Hypothalamus (tissue), 51 donors: ENCODE measurements around the gene TLK1.

Experiments
- DNase-seq, 51 donors: peaks; one replicate each; lab custom pipeline; 2025; lab: John Stamatoyannopoulos, UW

Gene TLK1

GRCh38 chr2:170971071-170971470 lies 189.6 kb downstream of the TLK1 start:
- DNase-seq, result no peak

DNA sequence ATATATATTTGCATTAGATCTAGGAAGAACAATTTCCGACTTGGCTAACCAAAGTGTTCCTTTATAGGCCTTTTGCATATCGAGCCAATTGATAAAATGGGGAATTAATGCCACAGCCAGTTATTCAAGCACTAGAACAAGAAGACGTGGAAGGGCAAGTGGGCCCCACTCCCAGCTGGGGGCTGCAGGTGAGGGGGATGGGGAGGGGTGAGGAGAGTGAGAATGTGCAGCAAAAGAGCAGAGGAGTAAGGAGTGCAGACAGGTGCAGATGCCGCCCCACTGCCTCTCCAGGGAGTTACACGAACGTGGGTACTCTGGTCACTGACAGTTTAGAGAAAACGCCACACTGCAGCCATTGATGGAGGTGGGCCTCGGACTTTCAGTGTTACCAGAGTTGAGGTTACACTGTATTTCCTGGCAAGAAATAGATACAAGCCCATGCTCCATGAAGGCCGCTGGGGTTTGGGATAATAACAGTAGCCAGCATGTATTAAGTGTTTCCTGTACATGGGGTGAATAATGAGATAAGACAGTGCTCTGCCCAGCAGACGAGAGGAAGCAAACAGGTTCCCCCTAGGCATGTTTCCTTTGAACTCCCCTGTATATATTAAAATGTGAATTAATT lies 190.7 kb downstream of the TLK1 start:
- DNase-seq, result no peak

GRCh38 chr2:170969030-170969429 lies 191.7 kb downstream of the TLK1 start:
- no peak for DNase-seq

GRCh38 chr2:170968205-170969003 lies 192.3 kb downstream of the TLK1 start:
- no peak for DNase-seq

DNA sequence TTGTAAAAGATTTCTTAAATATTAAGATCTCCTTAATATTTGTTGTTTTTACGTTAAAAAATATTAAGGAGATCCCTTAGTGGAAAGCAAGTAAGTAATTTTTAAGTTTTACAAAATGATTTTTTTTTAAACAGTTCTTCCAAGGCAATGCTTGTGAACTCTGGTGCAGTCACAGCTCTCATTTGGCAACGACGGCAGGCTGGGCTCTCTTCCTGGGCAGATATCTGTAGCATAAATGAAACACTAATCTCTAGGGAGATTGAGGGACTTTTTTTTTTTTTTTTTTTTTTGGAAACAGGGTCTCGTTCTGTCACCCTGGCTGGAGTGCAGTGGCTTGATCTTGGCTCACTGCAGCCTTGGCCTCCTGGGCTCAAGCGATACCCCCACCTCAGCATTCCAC lies 193.1 kb downstream of the TLK1 start:
- DNase-seq, result no peak

- no peak for DNase-seq
These were observed 193.9 kb downstream of the TLK1 start for GRCh38 chr2:170966648-170967396.

DNA sequence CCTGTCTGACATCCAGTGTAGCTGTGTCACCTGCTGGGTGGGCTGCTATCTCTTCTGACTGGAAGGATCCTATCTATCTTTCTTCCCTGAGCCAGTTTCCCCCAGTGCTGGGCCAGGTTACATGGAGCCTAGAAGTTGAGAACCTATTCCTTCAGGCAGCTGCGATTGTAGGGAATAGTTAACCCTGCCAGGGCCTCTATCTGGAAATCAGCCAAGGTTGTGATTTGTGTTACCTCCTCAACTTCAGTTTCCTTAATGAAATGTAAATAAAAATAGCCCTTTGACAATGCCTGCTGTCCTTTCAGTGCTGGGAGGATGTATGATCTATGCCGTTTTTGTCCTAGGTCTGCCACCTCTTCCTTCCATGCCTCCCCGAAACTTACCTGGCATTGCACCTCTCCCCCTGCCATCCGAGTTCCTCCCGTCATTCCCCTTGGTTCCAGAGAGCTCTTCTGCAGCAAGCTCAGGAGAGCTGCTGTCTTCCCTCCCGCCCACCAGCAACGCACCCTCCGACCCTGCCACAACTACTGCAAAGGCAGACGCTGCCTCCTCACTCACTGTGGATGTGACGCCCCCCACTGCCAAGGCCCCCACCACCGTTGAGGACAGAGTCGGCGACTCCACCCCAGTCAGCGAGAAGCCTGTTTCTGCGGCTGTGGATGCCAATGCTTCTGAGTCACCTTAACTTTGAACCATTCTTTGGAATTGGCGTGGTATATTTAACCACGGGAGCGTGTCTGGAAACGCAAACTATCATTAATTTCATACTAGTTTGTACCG lies 195.1 kb downstream of the TLK1 start:
- peak in 1 of 51 donors; percentile 39 for DNase-seq

- no peak for DNase-seq
These were observed 197.3 kb downstream of the TLK1 start for GRCh38 chr2:170963386-170963785.

DNA sequence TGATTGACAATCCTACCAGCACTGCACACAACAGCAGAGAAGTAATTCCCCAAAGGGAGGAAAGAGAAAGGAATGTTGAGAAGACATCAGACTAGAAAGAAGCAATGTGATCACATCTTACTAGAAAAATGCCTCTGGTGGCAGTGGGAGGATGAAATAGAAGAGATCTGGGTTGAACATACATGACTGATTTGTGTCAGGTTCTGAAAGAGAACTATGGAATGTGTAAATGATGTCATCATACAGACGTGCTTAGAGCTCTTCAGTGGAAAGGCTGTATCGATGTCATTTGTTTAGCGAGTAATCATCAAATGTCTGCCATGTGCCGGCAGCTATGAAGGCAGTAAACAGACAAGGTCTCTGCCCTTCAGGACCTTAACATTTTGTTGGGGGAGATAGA lies 206.8 kb downstream of the TLK1 start:
- DNase-seq, result no peak

GRCh38 chr2:170950221-170950761 lies 210.4 kb downstream of the TLK1 start:
- no peak for DNase-seq

- DNase-seq, result no peak
These were observed 211.3 kb downstream of the TLK1 start for GRCh38 chr2:170949415-170949814.

DNA sequence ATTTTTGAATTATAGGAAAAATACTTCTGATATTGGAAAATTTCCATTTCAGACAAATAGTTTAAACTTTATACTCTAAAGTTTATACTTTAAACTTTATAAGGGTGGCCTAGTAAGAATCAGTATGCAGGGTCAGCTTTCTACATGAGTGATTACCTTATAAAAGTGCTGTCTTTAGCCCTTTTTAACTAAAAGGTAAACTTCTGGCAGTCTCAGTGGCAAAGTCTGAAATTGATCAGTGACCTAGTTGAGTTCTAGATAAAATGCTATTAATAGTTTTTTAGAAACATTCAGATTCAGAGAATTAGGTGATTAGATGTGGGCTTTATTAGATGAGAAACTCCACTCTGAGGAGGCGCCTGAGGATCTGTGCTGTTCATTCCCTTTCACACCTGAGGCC lies 216.1 kb downstream of the TLK1 start:
- DNase-seq, result no peak

DNA sequence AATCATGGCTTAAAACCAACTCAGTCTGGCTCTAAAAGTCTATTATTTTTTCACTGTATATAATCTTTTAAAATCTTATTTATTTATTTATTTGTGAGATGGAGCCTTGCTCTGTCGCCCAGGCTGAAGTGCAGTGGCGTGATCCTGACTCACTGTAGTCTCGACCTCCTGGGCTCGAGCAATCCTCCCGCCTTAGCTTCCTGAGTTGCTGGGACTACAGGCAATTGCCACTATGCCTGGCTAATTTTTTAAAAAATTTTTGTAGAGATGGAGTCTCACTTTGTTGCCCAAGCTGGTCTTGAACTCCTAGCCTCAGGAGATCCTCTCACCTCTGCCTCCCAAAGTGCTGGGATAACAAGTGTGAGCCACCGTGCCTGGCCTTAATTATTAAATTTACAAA lies 217.1 kb downstream of the TLK1 start:
- no peak for DNase-seq

GRCh38 chr2:170943041-170943440 lies 217.7 kb downstream of the TLK1 start:
- DNase-seq, result no peak

GRCh38 chr2:170942615-170943014 lies 218.1 kb downstream of the TLK1 start:
- no peak for DNase-seq
